ENCODE data around the gene RBM25. TPM values are rescaled to one million over a fixed set of nuclear protein-coding genes. Genes with fewer than 3 reads are reported as not detected.

Gene RBM25
- total RNA-seq = 40.7 and 44.7 TPM in 2 replicates

DNA sequence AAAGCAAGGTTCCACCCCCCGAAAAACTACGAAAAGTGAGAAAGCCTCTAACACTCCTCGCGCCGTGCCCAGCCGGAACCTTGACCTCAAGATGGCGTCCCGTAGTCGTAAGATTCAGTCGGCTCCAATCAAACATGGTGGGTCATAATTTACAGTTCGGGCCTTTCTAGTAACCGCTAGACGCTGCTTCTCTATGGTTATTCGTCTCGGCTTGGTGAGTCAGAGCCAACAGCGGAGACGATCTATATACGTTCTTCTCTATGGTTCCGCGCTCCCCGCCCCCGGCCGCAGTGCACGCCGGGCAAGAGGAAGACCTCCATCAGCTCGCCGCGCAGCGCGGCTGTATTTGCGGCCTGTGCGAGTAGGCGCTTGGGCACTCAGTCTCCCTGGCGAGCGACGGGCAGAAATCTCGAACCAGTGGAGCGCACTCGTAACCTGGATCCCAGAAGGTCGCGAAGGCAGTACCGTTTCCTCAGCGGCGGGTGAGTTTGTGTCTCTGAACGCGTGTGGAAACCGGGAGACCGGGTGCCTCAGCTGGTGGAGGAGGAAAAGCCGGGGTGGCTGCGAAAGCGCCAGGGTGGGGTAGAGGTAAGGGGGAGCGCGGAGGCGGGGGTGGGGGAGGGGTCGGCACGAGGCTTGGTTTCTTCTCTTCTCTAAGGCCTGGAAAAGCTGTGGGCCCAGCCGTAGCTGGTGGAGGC lies at the start of gene RBM25:
RBM25 (plus strand) TSS at position 311 of the 698 bp plus-strand sequence. CDS start 13,108 bp downstream, outside the sequence.

DNA sequence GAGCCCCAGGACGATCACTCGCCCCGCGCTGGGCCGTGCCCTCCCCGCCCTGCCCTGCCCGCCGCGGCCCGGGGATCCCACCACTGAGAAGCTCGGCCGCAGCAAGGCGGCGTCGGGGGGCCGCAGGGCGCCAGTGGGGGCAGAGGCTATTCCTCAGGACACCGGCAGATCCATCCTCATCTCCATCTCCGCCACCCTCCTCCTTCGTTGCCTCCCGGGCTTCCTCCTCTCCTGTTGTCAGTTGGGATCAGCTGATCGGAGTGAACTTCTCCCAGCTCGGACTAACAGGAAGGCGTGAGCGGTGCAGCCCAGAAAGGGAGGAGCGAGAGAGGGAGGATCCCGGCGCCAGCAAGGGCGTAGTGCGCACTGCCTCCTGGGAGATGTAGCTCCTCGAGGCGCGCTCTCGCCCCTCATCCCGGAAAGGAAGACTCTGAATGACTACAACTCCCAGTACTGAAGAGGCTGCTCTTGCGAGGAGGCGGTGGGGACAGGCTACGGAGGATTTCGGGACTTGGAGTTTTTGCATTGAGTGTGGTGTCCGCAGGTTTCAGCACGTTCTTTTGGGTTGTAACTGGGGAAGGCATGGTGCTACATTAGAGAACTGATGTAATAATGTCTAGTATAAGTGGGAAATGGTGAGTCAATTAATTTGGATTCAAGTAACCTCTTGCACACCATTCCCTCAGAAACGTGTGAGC lies 31.3 kb upstream of the RBM25 start, which contains the start of gene ZFYVE1:
ZFYVE1 (minus strand) TSS at position 262 of the 698 bp plus-strand sequence. CDS start 2,598 bp downstream, outside the sequence.

DNA sequence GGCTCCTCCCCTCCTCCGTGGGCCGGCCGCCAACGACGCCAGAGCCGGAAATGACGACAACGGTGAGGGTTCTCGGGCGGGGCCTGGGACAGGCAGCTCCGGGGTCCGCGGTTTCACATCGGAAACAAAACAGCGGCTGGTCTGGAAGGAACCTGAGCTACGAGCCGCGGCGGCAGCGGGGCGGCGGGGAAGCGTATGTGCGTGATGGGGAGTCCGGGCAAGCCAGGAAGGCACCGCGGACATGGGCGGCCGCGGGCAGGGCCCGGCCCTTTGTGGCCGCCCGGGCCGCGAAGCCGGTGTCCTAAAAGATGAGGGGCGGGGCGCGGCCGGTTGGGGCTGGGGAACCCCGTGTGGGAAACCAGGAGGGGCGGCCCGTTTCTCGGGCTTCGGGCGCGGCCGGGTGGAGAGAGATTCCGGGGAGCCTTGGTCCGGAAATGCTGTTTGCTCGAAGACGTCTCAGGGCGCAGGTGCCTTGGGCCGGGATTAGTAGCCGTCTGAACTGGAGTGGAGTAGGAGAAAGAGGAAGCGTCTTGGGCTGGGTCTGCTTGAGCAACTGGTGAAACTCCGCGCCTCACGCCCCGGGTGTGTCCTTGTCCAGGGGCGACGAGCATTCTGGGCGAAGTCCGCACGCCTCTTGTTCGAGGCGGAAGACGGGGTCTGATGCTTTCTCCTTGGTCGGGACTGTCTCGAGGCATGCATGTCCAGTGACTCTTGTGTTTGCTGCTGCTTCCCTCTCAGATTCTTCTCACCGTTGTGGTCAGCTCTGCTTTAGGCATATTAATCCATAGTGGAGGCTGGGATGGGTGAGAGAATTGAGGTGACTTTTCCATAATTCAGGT lies 78.3 kb downstream of the RBM25 start, which contains the start of gene PSEN1:
PSEN1 (plus strand) TSS at position 121 of the 839 bp plus-strand sequence. CDS start 11,513 bp downstream, outside the sequence.

Other genes with a start within 250 kb of the RBM25 start
- gene DPF3, start 164.4 kb upstream of the RBM25 start, total RNA-seq = 3.1 and 6.6 TPM in 2 replicates
- 11.7 and 23.9 TPM in 2 replicates for gene DCAF4, start 132.1 kb upstream of the RBM25 start, total RNA-seq
- gene ZFYVE1, start 31.4 kb upstream of the RBM25 start, total RNA-seq = 10.1 and 15.4 TPM in 2 replicates
- 50.5 and 67.2 TPM in 2 replicates for gene PSEN1, start 78.0 kb downstream of the RBM25 start, total RNA-seq
- gene PAPLN, start 179.0 kb downstream of the RBM25 start, total RNA-seq = 3.8 and 5.1 TPM in 2 replicates